Measurements from ENCODE around the gene EGFR.

EGFR gene

DNA sequence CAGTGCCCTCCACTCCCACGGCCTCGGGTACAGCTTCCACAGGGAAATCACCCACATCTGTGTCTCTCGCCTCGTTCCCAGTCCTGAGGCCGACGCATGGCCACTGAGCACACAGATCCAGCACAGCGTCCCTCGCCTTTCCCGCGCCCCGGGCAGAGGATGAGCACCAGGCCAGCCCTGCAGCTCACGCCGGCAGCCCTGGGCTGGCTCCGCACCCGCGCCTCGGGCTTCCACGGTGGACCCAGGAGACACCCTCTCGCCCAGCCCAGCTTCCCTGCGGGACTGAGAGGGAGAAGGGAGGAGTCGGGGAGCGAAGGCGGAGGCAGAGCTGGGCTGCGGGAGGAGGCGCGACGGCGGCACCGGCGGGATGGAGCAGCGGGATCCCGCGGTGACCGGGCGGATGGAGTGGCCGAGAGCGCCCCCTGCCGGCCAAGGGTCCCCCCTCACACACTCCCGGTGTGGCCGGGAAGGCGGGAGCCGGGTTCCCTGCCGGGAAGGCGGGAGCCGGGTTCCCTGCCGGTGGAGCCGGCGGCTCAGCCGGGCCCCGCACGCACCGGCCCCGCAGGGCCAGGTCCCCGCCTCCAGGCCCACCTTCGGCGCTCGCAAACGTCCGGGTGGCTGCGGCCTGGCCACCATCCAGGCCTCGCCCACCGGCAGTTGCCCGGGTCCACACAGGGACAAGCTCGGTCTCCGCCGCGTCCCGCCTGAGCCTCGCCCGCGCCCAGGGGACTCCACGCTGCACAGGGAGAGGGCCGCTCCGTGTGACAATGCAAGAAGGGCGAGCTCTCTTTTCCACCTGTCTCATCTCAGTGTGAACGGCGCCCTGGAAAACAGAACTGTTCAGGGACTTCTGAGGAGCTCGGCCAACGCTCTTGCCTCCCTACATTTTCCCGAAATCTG lies 236.0 kb downstream of the EGFR start:
- intact Hi-C loops (cut with micrococcal nuclease): no loop called here
- H3K27ac Mint-ChIP-seq: no peak overlapping the region
- peak overlapping the region; percentile 71 for H3K4me3 Mint-ChIP-seq
- H3K9me3 Mint-ChIP-seq: no peaks in the 10 kb centered on the region
- H3K27me3 Mint-ChIP-seq: peaks cover 56% of the 10 kb centered on the region
- peaks cover 12% of the 10 kb centered on the region for H3K4me1 Mint-ChIP-seq (ENCODE audit: low read depth)
- H3K36me3 Mint-ChIP-seq (ENCODE audit: low read depth): no peaks in the 10 kb centered on the region

- Mint-ChIP-seq H3K27me3 (peaks cover 53% of the 10 kb centered on the region), H3K36me3 (ENCODE audit: low read depth) (no peaks in the 10 kb centered on the region), H3K4me1 (ENCODE audit: low read depth) (peaks cover 12% of the 10 kb centered on the region), H3K9me3 (no peaks in the 10 kb centered on the region), H3K27ac (no peak overlapping the region), H3K4me3 (peak overlapping the region; percentile 71)
- intact Hi-C loops (cut with micrococcal nuclease): no loop called here
Observed at GRCh38 chr7:55255496-55256445, 237.0 kb downstream of the EGFR start.

DNA sequence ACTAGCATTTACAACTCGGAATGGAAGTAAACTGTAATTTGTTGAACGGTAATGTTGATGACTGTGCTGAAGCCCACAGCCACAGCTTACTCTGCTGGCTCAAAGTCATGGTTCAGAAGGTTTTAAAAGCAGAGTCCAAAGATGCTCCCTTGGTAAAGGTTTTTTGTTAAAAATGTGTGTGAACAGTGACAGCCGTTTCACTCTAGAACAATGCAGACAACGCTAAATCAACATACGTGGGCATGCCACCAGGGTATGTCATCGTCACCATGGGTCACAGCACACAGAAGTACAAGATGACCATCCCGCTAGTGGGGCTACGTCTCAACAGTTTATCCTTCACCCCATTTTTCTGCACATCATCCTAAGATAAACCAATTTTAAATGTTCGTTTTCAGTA lies 239.8 kb downstream of the EGFR start:
- H3K4me1 Mint-ChIP-seq (ENCODE audit: low read depth): peaks cover 12% of the 10 kb centered on the region
- no peak overlapping the region for H3K27ac Mint-ChIP-seq
- no peak overlapping the region for H3K4me3 Mint-ChIP-seq
- no peaks in the 10 kb centered on the region for H3K36me3 Mint-ChIP-seq (ENCODE audit: low read depth)
- H3K9me3 Mint-ChIP-seq: no peaks in the 10 kb centered on the region
- intact Hi-C loops (cut with micrococcal nuclease): no loop called here
- H3K27me3 Mint-ChIP-seq: peaks cover 40% of the 10 kb centered on the region

GRCh38 chr7:55260171-55260570 lies 241.4 kb downstream of the EGFR start:
- intact Hi-C loops (cut with micrococcal nuclease): no loop called here
- Mint-ChIP-seq H3K36me3 (ENCODE audit: low read depth) (no peaks in the 10 kb centered on the region), H3K27me3 (peaks cover 27% of the 10 kb centered on the region)

DNA sequence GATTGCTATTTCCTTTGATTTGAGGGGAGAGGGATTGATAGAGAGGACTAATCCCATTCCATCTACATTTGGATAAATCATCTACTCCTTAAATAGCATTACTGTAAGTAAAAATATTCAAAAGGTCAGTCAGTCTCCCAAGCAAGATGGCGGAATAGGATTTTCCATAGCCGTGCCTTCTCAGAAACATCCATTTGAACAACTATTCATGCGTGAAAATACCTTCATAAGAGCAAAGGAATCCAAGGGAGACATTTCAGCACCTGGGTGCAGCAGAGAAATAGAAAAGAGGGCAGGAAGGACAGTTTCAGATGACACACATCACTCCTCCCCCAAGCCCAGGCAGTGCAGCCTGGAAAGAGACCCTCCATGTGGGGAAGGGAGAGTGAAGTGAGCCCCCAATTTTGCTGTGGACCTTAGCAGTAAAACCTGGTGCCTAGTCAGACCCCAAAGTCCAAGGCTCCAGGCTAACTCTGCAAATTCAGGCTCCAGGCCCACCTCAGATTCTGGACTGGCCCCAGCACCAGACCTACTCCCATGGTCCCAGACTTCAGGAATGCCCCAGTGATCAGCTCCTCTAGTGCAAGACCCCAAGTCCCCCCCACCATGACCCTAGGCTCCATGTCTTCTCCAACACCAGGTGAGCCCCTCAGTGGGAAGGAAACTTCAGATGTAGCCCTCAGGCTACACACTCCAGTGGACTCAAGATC lies 242.0 kb downstream of the EGFR start:
- H3K4me1 Mint-ChIP-seq (ENCODE audit: low read depth): peaks cover 1% of the 10 kb centered on the region
- no peak overlapping the region for H3K27ac Mint-ChIP-seq
- no peaks in the 10 kb centered on the region for H3K36me3 Mint-ChIP-seq (ENCODE audit: low read depth)
- H3K4me3 Mint-ChIP-seq: no peak overlapping the region
- H3K9me3 Mint-ChIP-seq: no peaks in the 10 kb centered on the region
- peaks cover 22% of the 10 kb centered on the region for H3K27me3 Mint-ChIP-seq
- intact Hi-C loops (cut with micrococcal nuclease): no loop called here

More at GRCh38 chr7:55260171-55260570, 241.4 kb downstream of the EGFR start:
- Mint-ChIP-seq H3K27ac (no peak overlapping the region), H3K9me3 (no peaks in the 10 kb centered on the region), H3K4me3 (no peak overlapping the region), H3K4me1 (ENCODE audit: low read depth) (peaks cover 8% of the 10 kb centered on the region)

Measured in dendritic cell treated with granulocyte-macrophage colony-stimulating factor and Interleukin-4, amounts not matched to agents 40 ng/mL and 50 ng/mL, for 4 days (primary cell).